MG63 (cell line): ENCODE data around the gene PGRMC2. TPM values are rescaled to one million over a fixed set of nuclear protein-coding genes. Genes with fewer than 3 reads are reported as not detected.
A peak's percentile ranks its signal among the peaks of the same experiment; 100 is the strongest.

ENCODE experiments used
- DNase-seq: peaks from one replicate; pipeline ENCODE4 v3.0.0-alpha.2; 2020
- H3K27me3 ChIP-seq: fragments of 250-450 bp; sonication (Bioruptor Pico); 2 replicates; pipeline ENCODE4 v1.5.1; 2020; ENCODE audit warnings: mild to moderate bottlenecking, moderate library complexity
- H3K36me3 ChIP-seq: fragments of 250-450 bp; sonication (Bioruptor Pico); 2 replicates; pipeline ENCODE4 v1.5.1; 2020; ENCODE audit warnings: mild to moderate bottlenecking, moderate library complexity
- H3K4me3 ChIP-seq: fragments of 250-450 bp; sonication (Bioruptor Pico); 2 replicates; pipeline ENCODE4 v1.5.1; 2020; ENCODE audit warnings: mild to moderate bottlenecking, moderate library complexity
- H3K9me3 ChIP-seq: fragments of 250-450 bp; sonication (Bioruptor Pico); 2 replicates; pipeline ENCODE4 v1.5.1; 2020; ENCODE audit warnings: mild to moderate bottlenecking, moderate library complexity
- total RNA-seq: library from RNA; depleted of rRNA; stranded (reverse); fragments of >200 nt; shearing (Covaris generic); gene quantifications from 2 replicates; pipeline ENCODE4 v1.2.3, GENCODE V29; 2014; ENCODE audit warnings: low replicate concordance; rRNA removed

Gene PGRMC2
- 40.0 and 104 TPM in 2 replicates for total RNA-seq

- Histone ChIP-seq H3K4me3 (peak within 1 kb of the TSS; percentile 56), H3K36me3 (peaks cover 40% of the 10 kb centered on the region), H3K27me3 (no peaks in the 10 kb centered on the region), H3K9me3 (peaks cover 3% of the 10 kb centered on the region; the same call in 1 of the 2 replicates)
- DNase-seq, result peak; percentile 51
Measured at GRCh38 chr4:128287141-128287870, at the start of gene PGRMC2. Gene PGRMC2 (minus strand): TSS chr4:128287813. CDS start chr4:128287790, 23 bp downstream.

- H3K9me3 ChIP-seq, result no peaks in the 10 kb centered on the region
- no peak overlapping the region for H3K4me3 ChIP-seq
- H3K36me3 ChIP-seq, result no peaks in the 10 kb centered on the region
- DNase-seq, result no peak
- no peaks in the 10 kb centered on the region for H3K27me3 ChIP-seq
Measured at GRCh38 chr4:128335541-128335940, 47.9 kb upstream of the PGRMC2 start.

GRCh38 chr4:128334256-128334655 lies 46.6 kb upstream of the PGRMC2 start:
- no peaks in the 10 kb centered on the region for H3K9me3 ChIP-seq
- no peak overlapping the region for H3K4me3 ChIP-seq
- no peaks in the 10 kb centered on the region for H3K36me3 ChIP-seq
- no peak for DNase-seq
- no peaks in the 10 kb centered on the region for H3K27me3 ChIP-seq

GRCh38 chr4:128333309-128334018 lies 45.9 kb upstream of the PGRMC2 start:
- no peak for DNase-seq
- Histone ChIP-seq H3K9me3 (no peaks in the 10 kb centered on the region), H3K27me3 (no peaks in the 10 kb centered on the region), H3K36me3 (no peaks in the 10 kb centered on the region), H3K4me3 (no peak overlapping the region)

GRCh38 chr4:128332081-128332480 lies 44.5 kb upstream of the PGRMC2 start:
- no peak for DNase-seq
- Histone ChIP-seq H3K4me3 (no peak overlapping the region), H3K27me3 (no peaks in the 10 kb centered on the region), H3K36me3 (no peaks in the 10 kb centered on the region), H3K9me3 (no peaks in the 10 kb centered on the region)

- H3K36me3 ChIP-seq, result no peaks in the 10 kb centered on the region
- no peak overlapping the region for H3K4me3 ChIP-seq
- no peaks in the 10 kb centered on the region for H3K9me3 ChIP-seq
- no peak for DNase-seq
- H3K27me3 ChIP-seq, result no peaks in the 10 kb centered on the region
Measured at GRCh38 chr4:128329638-128330037, 42.0 kb upstream of the PGRMC2 start.

GRCh38 chr4:128328106-128328505 lies 40.5 kb upstream of the PGRMC2 start:
- Histone ChIP-seq H3K36me3 (no peaks in the 10 kb centered on the region; the same call in 1 of the 2 replicates), H3K27me3 (no peaks in the 10 kb centered on the region), H3K4me3 (no peak overlapping the region), H3K9me3 (no peaks in the 10 kb centered on the region)
- no peak for DNase-seq

GRCh38 chr4:128323401-128323800 lies 35.8 kb upstream of the PGRMC2 start:
- Histone ChIP-seq H3K36me3 (no peaks in the 10 kb centered on the region; the same call in 1 of the 2 replicates), H3K4me3 (no peak overlapping the region), H3K27me3 (no peaks in the 10 kb centered on the region), H3K9me3 (no peaks in the 10 kb centered on the region)
- no peak for DNase-seq

GRCh38 chr4:128322986-128323385 lies 35.4 kb upstream of the PGRMC2 start:
- Histone ChIP-seq H3K9me3 (no peaks in the 10 kb centered on the region), H3K36me3 (no peaks in the 10 kb centered on the region; the same call in 1 of the 2 replicates), H3K4me3 (no peak overlapping the region), H3K27me3 (no peaks in the 10 kb centered on the region)
- DNase-seq, result peak; percentile 73

- DNase-seq, result no peak
- Histone ChIP-seq H3K27me3 (no peaks in the 10 kb centered on the region), H3K36me3 (no peaks in the 10 kb centered on the region; the same call in 1 of the 2 replicates), H3K9me3 (no peaks in the 10 kb centered on the region), H3K4me3 (no peak overlapping the region)
Measured at GRCh38 chr4:128322311-128322710, 34.7 kb upstream of the PGRMC2 start.

GRCh38 chr4:128320656-128321055 lies 33.0 kb upstream of the PGRMC2 start:
- no peak for DNase-seq
- H3K27me3 ChIP-seq, result no peaks in the 10 kb centered on the region

GRCh38 chr4:128315756-128316520 lies 28.3 kb upstream of the PGRMC2 start:
- DNase-seq, result no peak
- no peak overlapping the region for H3K4me3 ChIP-seq
- H3K9me3 ChIP-seq, result no peaks in the 10 kb centered on the region
- H3K36me3 ChIP-seq, result no peaks in the 10 kb centered on the region
- no peaks in the 10 kb centered on the region for H3K27me3 ChIP-seq

More at GRCh38 chr4:128320656-128321055, 33.0 kb upstream of the PGRMC2 start:
- Histone ChIP-seq H3K4me3 (no peak overlapping the region), H3K9me3 (no peaks in the 10 kb centered on the region), H3K36me3 (no peaks in the 10 kb centered on the region; the same call in 1 of the 2 replicates)

GRCh38 chr4:128311659-128312403 lies 24.2 kb upstream of the PGRMC2 start:
- Histone ChIP-seq H3K9me3 (no peaks in the 10 kb centered on the region), H3K36me3 (no peaks in the 10 kb centered on the region), H3K27me3 (no peaks in the 10 kb centered on the region), H3K4me3 (no peak overlapping the region)
- no peak for DNase-seq

GRCh38 chr4:128310266-128310697 lies 22.7 kb upstream of the PGRMC2 start:
- Histone ChIP-seq H3K9me3 (no peaks in the 10 kb centered on the region), H3K36me3 (no peaks in the 10 kb centered on the region), H3K4me3 (no peak overlapping the region), H3K27me3 (no peaks in the 10 kb centered on the region)
- DNase-seq, result no peak

- DNase-seq, result no peak
- no peak overlapping the region for H3K4me3 ChIP-seq
- no peaks in the 10 kb centered on the region for H3K9me3 ChIP-seq
- H3K36me3 ChIP-seq, result no peaks in the 10 kb centered on the region
- H3K27me3 ChIP-seq, result no peaks in the 10 kb centered on the region
Measured at GRCh38 chr4:128309585-128309984, 22.0 kb upstream of the PGRMC2 start.

GRCh38 chr4:128308986-128309385 lies 21.4 kb upstream of the PGRMC2 start:
- no peak for DNase-seq
- Histone ChIP-seq H3K4me3 (no peak overlapping the region), H3K27me3 (no peaks in the 10 kb centered on the region), H3K9me3 (no peaks in the 10 kb centered on the region), H3K36me3 (no peaks in the 10 kb centered on the region)
